ENCODE data around the gene SLC2A8.

SLC2A8 gene

DNA sequence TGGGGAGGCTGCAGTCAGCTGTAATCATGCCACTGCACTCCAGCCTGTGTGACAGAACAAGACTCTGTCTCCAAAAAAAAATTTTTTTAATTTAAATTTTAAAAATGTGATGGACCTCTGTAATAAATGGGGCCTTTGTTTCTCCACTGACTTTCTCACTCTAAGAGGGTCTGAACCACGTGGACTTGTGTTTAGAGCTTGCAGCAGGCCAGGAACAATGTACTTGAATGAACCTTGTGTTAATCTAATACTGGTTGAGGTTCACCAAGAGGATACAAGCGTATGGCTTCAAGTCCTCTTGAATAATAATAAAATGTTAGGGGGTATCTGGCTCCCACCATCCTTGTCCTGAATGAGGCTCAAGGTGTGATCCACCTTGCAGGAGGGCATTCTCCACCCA lies 14.4 kb upstream of the SLC2A8 start:
- DNase-seq: no peak

DNA sequence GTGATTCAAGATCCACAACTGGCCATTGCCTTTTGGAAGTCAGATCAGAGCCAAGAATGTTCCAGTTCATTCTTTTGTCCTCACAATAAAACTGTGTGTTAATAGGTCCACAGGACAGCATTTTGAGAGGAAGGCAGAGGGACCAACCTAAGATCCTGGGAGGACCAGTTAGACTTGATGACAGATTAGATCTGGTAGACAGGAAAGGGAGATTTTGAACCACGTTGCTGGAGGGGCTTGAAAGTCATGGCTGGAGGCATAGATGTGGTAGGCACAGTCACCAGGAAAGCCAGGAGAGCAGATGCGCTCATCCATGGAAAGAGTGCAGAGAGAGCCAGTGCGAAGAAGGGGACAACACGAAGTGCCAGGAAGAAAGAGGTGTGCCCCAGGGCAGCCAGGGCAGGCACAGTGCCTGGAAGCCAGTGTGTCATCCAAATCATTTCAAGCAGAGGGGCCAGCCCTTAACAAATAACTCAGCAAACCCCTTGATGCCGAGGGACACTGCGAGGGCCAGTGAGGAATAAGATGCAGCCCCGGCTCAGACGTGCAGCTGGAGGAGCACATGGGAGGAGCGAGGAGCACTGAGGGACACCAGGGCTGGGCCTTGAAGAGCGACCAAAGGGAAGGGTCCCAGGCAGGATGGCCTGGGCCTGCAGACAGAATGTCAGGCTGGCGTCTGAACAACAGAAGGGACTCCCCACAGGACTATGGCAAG lies 12.8 kb upstream of the SLC2A8 start:
- DNase-seq: no peak

DNA sequence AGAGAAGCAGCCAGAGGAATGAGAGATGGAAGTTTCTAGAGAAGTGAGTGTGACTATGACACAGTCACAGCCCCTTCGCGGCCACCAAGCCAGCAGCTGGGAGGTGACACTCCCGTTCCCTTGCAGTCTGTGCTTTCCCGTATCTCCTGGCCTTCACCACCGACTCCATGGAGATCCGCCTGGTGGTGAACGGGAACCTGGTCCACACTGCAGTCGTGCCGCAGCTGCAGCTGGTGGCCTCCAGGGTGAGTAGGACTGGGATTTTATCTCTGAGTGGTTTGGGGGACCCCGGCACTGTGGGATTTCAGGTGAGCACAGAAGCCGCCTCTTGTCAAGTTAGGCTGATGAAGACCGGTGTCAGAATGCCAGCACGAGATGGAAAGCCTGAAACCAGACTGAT lies 12.1 kb upstream of the SLC2A8 start:
- no peak for DNase-seq

DNA sequence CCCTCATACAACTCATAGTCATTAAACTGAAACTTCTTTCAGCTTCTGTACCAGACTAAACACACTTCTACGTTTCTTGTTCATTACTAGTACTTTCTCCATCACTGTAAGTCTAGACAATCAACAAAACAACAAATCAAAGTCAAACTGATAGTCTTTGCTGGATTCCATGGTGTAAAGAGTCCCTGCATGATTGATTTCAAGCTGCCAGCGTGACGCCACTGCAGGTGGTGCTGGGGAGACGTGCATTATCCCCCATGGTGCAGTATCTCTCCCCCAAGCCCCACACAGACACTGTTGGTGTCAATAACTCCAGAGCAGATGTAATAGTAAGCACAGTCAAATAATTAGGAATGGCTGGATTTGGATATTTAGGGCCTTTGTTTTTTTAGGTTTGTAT lies 10.7 kb upstream of the SLC2A8 start:
- DNase-seq: no peak

DNA sequence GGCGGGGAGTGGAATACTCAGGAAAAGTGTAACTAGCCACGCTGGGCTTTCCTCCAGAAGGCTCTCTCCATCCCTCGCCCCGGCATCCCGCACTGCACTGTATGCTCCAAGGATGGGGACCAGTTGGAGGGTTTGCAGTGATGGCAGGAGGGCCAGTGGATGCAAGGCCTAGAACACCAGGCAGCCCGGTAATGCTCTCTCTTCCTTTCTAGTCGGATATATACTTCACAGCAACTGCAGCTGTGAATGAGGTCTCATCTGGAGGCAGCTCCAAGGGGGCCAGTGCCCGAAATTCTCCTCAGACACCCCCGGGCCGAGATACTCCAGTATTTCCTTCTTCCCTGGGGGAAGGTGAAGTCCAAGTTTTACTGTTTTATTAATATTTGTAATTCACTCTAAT lies 10.0 kb upstream of the SLC2A8 start:
- no peak for DNase-seq

DNA sequence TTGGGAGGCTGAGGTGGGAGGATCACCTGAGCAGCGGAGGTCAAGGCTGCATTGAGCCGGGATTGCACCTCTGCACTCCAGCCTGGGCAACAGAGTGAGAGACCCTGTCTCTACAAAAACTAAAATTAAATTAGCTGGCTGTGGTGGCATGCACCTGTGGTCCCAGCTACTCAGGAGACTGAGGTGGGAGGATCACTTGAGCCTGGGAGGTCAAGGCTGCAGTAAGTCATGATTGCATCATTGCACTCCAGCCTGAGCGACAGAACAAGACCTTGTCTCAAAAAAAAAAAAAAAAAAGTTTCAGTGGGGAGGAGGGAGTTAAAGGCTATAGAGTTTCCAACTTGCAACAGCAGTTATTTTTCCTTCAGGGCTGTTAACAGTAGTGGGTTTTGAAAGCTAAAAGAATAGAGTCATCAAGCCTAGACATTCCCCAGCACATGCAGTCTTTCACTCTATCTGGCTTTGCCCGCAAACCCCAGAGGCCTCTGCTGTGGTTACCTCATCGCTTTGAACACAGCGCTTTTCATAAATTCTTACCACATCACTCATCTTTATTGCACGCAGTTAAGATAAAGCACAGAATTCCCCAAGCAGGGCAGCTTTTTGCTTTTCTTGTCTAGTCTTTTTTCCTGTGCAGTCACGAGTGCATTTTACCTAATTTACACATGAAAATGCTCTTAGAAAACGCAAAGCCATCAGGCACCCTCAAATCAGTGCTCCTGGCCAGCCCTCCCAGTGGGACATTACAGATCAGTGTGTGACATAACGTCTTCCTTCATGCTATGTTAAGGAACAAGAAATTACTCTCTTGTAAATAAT lies 8.7 kb upstream of the SLC2A8 start:
- DNase-seq: peak; percentile 86

DNA sequence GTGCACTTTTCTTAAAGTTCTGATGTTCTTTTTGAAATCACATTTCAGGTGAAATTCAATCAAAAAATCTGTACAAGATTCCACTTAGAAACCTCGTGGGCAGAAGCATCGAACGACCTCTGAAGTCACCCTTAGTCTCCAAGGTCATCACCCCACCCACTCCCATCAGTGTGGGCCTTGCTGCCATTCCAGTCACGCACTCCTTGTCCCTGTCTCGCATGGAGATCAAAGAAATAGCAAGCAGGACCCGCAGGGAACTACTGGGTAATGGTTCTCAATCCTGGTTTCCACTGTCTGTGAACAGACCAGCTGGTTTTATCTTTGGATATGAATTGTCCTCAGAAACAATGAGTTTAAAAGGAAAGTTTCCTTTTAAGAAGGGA lies 8.1 kb upstream of the SLC2A8 start:
- DNase-seq: peak; percentile 23

DNA sequence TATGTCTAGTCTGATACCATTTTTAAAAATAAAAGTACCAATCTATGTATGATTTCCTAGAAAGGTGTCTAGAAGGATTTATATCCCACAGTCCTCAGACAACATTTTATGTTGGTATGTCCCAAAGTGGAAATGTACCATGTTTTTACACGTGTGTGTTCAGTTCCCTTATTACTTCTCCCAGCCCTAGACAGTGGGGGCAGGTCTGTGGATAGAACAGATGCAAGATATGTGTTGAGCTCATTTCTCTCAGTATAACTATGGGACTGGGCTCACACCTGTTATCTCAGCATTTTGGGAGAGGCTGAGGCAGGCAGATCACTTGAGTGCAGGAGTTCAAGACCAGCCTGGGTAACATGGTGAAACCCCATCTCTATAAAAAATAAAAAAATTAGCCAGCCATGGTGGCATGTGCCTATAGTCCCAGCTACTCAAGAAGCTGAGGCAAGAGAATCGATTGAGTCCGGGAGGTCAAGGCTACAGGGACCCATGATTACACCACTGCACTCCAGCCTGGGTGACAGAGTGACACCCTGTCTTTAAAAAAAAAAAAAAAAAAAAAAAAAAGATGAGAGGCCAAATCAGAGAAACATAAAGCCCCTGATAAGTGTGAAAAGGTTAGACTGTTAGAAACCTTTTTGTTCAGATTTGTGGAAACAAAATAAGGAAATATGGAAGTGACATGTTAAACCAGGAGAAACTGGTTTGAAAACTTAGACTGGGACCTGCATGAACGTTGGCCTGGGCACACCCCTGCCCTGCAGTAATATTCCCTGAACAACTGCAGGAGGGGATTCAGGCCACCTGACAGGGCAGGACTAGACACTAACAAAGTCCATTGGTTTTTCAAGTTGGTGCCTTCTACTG lies 7.4 kb upstream of the SLC2A8 start:
- DNase-seq: no peak

DNA sequence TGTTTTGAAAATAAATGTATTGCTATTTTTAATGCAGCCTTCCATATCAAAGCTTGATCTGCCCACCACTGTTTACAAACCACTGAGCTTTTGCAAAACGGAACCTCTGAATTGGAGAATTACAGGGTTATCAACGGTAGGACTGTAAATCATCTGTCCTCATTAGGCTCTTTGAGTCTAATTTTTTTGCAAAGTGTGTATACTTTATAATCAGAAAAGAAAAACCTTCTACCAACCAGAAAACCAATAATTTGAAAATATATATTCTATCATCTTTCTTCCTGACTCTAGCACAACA lies 6.8 kb upstream of the SLC2A8 start:
- DNase-seq: no peak

DNA sequence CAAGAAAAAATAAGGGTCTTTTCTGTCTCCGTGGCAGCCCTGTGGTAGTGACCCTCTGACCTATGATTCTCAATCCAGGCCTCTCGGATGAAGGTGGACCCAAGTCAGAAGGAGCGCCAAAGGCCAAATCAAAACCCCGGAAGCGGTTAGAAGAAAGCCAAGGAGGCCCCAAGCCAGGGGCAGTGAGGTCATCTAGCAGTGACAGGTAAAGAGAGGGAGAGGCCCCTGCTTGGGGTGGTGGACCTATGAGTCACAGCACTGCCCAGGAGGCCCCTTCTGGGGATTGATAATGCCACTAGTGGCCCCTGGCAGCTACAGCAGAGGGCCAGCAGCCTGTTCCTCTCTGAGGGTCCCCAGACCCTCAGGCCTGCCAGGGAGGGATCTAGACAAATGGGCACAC lies 6.4 kb upstream of the SLC2A8 start:
- no peak for DNase-seq

DNA sequence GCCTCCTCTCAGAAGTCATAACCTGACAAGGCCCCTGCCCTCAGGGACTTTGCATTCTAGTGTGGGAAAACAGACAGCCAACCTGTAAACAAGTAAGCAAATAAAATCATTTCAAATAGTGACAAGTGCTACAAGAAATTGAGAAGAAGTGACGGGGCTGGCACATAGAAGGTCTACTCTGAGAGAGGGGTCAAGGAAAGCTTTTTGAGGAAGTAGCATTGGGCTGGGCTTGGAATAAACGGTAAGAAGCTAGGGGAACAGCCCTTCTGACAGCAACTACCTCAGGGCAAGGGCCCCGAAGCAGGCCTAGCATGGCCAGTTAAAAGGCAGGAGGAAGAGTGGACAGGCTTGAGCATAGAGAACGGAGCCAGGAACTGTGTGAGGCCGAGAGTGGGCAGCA lies 4.8 kb upstream of the SLC2A8 start:
- DNase-seq: no peak

DNA sequence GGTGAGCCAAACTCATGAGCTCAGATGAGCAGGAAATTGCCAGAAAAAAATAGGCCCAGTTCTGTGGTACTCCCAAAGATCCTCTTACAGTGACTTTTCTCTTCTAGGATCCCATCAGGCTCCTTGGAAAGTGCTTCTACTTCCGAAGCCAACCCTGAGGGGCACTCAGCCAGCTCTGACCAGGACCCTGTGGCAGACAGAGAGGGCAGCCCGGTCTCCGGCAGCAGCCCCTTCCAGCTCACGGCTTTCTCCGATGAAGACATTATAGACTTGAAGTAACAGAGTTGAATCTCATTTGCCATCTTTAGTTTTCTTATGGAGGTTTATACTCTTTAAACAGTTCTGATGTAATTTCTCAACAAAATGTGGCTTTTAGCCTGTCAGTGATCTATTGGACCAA lies 4.0 kb upstream of the SLC2A8 start:
- no peak for DNase-seq

DNA sequence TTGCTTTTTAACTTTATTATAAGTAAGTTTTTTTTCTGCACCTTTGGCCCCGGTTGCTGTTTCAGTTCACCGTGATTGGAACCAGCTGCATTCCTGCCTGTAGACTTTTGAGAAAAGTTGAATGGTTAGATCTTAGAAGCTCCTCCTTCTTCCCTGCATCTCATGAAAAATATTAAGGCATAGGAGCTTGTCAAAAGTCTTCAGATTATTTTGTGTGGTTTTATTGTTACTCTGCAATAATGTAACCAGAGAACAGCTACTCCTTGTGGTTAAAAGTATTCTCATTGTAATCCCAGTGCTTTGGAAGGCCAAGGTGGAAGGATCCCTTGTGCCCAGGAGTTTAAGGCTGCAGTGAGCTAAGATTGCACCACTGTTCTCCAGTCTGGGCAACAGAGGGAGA lies 3.3 kb upstream of the SLC2A8 start:
- no peak for DNase-seq

DNA sequence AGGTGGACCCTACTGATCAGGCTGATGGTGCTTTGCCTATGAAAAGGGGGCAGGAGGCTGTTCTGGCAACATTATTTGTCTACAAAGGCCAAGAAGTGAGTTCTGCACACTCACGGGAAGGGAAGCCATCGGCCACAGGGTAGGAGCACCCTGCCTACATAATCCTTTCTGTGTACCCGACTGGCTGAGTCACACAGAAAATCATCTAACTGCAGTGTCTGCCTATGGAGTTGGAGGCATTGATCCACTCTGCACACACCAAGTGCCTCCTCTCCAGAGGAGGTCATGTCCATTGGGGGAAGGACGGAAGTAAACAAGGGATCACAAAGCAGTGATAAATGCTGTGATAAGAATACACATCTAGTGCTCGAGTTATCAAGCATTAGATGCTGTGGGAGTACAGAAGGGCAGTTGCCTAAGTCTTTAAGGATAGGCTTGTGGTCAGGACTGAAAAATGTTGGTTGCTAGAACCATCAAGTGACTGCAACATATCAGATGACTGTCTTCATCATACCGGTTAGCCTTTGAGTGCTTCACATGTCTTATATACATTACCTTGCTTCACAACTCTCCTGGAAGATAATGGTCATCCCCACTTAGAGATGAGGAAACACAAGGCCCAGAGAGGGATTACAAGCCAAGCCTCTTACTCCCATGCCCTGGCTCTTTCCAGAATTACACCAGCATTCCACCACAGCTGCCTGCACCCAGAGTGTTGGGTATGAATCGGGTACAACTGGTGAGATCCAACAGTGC lies 1.3 kb upstream of the SLC2A8 start:
- no peak for DNase-seq

DNA sequence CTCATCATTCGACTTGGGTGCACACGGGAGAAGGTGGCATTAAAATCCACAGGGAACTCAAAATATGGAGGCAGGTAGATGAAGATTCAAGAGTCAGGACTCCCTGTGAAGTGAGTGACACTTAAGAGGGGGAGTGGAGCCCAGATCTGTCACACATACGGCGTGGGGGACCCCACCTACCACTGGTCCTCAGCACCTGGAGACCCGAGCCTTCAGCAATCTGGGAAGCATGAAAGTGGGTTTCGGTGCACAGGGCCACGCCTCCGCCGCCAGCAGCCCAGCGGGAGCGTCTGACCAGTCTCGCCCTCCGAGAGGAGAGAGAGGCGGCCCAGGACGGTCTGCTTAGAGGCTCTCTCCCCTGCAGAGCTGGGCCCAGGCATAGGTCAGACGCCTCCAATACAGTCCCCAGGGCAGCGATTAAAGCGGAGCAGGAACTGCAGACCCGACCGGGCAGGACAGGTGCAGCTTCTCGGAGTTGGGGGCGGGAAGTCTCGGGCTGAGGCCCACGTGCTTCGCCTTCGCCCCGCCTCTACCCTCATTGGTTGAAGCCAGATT lies 639 bp upstream of the SLC2A8 start:
- DNase-seq: no peak

DNA sequence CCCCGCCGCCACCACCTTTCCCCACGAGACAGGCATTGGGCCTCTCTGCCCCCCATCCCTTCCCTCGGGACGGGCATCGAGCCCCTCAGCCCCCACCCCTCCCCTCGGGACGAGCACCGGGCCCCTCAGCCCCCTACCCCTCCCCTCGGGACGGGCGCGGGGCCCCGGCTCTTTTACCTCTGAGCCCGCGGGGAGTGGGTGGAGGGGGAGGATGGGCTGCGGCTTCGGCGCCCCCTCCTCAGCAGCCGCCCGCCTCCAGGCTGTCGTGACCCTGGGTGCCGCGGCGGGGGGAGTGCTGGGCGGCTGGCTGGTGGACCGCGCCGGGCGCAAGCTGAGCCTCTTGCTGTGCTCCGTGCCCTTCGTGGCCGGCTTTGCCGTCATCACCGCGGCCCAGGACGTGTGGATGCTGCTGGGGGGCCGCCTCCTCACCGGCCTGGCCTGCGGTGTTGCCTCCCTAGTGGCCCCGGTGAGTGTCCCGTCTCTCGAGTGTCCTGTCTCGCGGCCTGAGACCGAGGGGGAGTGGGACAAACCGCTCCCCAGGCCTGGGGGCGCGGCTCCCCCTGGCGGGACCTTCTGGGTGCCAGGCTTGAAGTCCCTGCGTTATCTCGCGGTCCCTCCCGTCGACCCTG lies 791 bp downstream of the SLC2A8 start:
- DNase-seq: peak; percentile 19

DNA sequence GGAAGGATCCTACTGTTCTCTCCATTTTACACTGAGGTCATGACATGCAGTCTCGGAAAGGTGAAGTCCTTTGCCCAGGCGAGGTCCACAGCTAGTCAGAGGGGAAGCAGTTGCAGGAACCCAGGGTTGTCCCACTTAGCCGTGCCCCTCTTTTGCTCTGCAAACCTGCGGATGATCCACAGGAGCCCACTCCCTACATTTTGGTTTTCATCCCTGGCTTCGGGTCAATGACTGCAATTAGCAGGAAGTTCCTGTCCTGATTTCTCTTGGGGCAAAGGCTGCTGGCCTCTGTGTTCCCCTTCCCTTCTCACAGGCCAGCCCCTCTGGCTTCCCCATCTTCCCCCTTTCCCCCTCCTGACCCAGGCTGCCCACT lies 1.3 kb downstream of the SLC2A8 start:
- DNase-seq: no peak

DNA sequence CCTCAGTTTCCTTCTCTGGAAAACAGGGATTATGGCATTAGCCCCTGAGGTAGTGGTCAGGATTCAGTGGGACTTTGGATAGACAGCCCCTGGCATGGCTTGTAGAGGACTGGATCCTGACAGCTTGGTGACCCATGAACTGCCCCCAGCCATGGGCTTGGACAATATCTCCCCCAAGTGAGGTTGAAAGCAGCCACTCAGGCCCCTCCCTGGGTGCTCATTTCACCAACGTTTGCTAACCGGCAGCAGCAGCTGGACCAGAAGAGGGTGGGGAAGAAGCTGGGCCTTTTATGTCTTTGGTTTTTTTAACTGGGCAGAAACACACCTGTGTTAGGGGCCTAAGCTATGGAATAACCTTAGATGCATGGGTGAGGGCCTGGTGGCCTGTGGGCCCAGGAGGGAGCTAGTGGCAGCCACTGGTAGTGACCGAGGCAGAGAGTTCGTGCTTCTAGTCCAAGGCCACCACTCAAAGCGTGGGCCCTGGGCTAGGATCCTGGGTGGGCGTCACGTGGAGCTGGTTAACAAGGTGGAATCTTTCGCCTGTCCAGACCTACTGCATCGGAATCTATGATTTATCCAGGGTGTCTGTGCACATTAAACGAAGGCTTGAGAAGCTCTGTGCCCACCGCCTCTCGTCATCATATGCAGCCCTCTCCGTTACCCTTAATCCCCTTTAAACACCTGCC lies 1.9 kb downstream of the SLC2A8 start:
- DNase-seq: no peak

DNA sequence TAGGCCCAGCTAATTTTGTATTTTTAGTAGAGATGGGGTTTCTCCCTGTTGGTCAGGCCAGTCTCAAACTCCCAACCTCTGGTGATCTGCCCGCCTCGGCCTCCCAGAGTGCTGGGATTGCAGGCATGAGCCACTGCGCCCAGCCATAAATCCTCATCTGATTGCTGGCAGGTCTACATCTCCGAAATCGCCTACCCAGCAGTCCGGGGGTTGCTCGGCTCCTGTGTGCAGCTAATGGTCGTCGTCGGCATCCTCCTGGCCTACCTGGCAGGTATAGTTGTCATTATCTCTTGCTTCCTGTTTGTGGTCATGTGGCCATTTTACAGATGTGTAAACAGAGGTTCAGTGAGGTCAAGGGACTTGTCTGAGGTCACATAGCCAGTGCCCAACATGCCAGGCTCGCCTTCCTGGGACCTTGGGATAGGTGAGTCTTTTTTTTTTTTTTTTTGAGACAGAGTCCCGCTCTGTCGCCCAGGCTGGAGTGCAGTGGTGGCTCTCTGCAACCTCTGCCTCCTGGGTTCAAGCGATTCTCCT lies 2.8 kb downstream of the SLC2A8 start:
- no peak for DNase-seq

DNA sequence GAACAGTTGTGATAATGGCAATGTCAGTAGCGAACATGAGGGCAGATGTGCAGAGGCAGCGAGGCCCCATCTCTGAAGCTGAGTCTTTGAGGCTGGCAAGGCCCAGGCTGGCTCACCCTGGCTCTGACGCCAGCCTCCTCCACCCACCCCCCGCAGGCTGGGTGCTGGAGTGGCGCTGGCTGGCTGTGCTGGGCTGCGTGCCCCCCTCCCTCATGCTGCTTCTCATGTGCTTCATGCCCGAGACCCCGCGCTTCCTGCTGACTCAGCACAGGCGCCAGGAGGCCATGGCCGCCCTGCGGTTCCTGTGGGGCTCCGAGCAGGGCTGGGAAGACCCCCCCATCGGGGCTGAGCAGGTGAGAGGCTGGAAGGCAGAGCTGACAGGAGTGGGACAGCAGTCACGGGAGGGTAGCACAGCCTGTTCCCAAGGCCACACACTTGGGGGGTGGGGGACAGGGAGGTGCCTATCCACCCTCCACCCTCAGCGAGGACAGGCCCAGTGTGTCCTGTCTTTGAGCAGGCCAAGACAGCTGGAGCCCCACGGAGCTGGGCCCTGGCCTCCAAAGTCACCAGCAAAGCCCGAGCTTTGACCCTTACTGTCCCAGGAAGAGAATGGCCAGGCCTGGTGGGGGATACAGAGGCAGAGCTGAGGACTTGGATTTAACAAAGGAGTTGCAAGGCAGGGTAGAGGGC lies 5.6 kb downstream of the SLC2A8 start:
- DNase-seq: no peak
